Lower leg skin (tissue), 4 donors: ENCODE results near the gene ANKRD24. TPM values are rescaled to one million over a fixed set of nuclear protein-coding genes. Genes with fewer than 3 reads are reported as not detected.
"Not testable (repeated sequence)": the region's sequence is repeated elsewhere in the genome, so short reads cannot be mapped to it uniquely, and the experiment has no call there.

Experiments
- DNase-seq, 2 donors: peaks; one replicate each; pipeline ENCODE4 v3.0.0-alpha.2; 2019; ENCODE audit warnings: low spot score in 2 of 2
- H3K4me3 ChIP-seq: fragments of 200-600 bp; sonication (generic); 2 replicates; pipeline ENCODE4 v1.5.1; 2017; ENCODE audit warnings: mild to moderate bottlenecking, low read depth; ENCODE audit not compliant: poor library complexity, severe bottlenecking
- POLR2A ChIP-seq, 2 donors: fragments of 450-650 bp; IDR thresholded peaks; one replicate each; pipeline ENCODE4 v1.6.1; 2016 to 2017; ENCODE audit warnings: antibody characterized with exemption in 2 of 2, mild to moderate bottlenecking in 1 of 2, moderate library complexity in 1 of 2
- WGBS, 2 donors: methylation state at CpG; one replicate each; pipeline ENCODE4 v1.1.5; 2018; 5-methylcytosine and 5-hydroxymethylcytosine counted together
- intact Hi-C: fragments of 100-400 bp; cut with DNase I; formaldehyde crosslinking; loops from one replicate; pipeline ENCODE4 v1.15.0; 2023; ENCODE audit warnings: low total_unique reads
- total RNA-seq, 4 donors: library from RNA; depleted of rRNA; stranded (reverse); fragments of >200 nt; gene quantifications; one replicate each; pipeline ENCODE4 v1.1.0, GENCODE V29; 2016
- TF ChIP-seq, protein P1 (sequence below), 3 donors: fragments of 450-650 bp; IDR thresholded peaks; one replicate each; pipeline ENCODE4 v1.5.1; 2016; ENCODE audit warnings: antibody characterized with exemption in 3 of 3, mild to moderate bottlenecking in 3 of 3, moderate library complexity in 2 of 3

ANKRD24 gene
- total RNA-seq, 4 donors from 2014 or later, result 0.22 to 3.2 (median 1.5) TPM; not detected in 1

DNA sequence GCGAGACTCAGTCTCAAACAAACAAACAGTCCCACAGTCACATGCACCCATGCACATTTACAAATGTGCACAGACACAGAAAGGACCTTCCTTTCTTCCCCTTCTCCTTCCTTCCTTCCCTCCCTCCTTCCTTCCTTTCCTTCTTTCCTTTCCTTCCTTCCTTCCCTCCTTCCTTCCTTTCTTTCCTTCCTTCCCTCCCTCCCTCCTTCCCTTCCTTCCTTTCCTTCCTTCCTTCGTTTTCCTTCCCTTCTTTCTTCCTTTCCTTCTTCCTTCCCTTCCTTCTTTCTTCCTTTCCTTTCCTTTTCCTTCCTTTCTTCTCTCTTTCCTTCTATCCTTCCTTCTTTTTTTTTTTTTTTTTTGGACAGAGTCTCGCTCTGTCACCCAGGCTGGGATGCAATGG is 30.6 kb downstream of the ANKRD24 start:
- H3K4me3 ChIP-seq, result no peak overlapping the region
- no peak for DNase-seq
- intact Hi-C loops, result no loop called here
- 85 to 86% methylated on average over 3 of the region's 3 CpGs for WGBS, 2 donors
- TF ChIP-seq, protein P1, sequence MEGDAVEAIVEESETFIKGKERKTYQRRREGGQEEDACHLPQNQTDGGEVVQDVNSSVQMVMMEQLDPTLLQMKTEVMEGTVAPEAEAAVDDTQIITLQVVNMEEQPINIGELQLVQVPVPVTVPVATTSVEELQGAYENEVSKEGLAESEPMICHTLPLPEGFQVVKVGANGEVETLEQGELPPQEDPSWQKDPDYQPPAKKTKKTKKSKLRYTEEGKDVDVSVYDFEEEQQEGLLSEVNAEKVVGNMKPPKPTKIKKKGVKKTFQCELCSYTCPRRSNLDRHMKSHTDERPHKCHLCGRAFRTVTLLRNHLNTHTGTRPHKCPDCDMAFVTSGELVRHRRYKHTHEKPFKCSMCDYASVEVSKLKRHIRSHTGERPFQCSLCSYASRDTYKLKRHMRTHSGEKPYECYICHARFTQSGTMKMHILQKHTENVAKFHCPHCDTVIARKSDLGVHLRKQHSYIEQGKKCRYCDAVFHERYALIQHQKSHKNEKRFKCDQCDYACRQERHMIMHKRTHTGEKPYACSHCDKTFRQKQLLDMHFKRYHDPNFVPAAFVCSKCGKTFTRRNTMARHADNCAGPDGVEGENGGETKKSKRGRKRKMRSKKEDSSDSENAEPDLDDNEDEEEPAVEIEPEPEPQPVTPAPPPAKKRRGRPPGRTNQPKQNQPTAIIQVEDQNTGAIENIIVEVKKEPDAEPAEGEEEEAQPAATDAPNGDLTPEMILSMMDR (IDR thresholded peaks at IDR 0.05), result no peak
- no peak for TF ChIP-seq POLR2A (IDR thresholded peaks at IDR 0.05)

DNA sequence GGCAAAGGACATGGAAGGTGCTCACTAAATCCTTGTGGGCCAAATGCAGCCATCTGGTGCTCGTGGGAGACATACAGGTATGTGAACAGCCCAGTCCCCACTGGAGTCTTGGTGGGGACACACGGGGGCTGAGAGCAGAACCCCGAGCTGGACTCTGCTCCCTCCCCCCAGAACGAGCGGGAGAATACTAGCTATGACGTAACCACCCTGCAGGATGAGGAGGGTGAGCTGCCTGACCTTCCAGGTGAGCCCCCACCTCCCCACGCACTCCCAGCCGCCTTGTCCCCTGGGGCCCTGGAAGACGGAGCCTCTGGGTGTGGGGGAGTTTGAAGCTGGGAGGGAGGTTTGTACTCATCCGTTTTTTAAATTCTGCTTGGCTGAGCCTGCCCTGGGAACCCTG is 33.3 kb downstream of the ANKRD24 start:
- no peak for DNase-seq
- no peak overlapping the region for H3K4me3 ChIP-seq
- intact Hi-C loops, result no loop called here
- TF ChIP-seq, protein P1 (IDR thresholded peaks at IDR 0.05), result no peak
- no peak for TF ChIP-seq POLR2A (IDR thresholded peaks at IDR 0.05)
- WGBS, 2 donors, result 50 to 61% methylated on average over 10 of the region's 10 CpGs

DNA sequence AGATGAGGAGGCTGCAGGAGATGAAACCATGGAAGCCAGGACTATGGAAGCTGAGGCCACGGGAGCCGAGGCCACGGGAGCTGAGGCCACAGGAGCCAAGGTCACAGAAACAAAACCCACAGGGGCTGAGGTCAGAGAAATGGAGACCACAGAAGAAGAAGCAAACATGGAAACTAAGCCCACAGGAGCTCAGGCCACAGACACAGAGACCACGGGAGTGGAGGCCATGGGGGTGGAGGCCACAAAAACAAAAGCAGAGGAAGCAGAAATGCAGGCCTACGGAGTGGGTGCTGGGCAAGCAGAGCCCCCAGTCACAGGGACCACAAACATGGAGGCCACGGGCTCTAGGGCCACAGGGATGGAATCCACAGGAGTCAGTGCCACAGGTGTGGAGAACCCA is 34.4 kb downstream of the ANKRD24 start:
- no peak for DNase-seq
- WGBS, 2 donors, result 80 to 82% methylated on average over 6 of the region's 6 CpGs
- no peak for TF ChIP-seq POLR2A (IDR thresholded peaks at IDR 0.05)
- TF ChIP-seq, protein P1 (IDR thresholded peaks at IDR 0.05), result no peak

DNA sequence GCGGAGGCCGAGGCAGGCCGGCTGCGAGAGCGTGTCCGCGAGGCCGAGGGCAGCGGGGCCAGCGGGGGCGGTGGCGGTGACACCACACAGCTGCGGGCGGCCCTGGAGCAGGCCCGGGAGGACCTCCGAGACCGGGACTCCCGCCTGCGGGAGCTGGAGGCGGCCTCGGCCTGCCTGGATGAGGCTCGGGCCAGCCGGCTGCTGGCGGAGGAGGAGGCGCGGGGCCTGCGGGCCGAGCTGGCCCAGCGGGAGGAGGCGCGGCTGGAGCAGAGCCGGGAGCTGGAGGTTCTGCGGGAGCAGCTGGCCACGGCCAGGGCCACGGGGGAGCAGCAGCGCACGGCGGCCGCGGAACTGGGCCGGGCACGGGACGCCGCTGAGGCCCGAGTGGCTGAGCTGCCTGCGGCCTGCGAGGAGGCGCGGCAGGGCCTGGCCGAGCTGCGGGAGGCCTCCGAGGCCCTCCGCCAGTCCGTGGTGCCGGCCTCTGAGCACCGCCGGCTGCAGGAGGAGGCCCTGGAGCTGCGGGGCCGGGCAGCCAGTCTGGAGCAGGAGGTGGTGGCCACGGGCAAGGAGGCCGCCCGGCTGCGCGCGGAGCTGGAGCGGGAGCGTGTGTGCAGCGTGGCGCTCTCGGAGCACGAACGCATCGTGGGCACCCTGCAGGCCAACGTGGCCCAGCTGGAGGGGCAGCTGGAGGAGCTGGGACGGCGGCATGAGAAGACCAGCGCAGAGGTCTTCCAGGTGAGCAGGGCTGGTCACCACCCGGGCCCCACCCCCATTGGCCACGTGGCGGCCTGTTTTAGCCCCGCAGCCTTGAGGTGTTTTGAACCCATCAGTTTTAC is 35.2 kb downstream of the ANKRD24 start:
- WGBS, 2 donors, result 92 to 96% methylated on average over 72 to 81 of the region's 81 CpGs
- DNase-seq, result no peak
- intact Hi-C loops, result no loop called here
- H3K4me3 ChIP-seq, result no peak overlapping the region
- no peak for TF ChIP-seq POLR2A (IDR thresholded peaks at IDR 0.05)
- TF ChIP-seq, protein P1 (IDR thresholded peaks at IDR 0.05), result no peak

More for the DNA sequence above, 34.4 kb downstream of the ANKRD24 start:
- H3K4me3 ChIP-seq, result no peak overlapping the region
- intact Hi-C loops, result no loop called here

DNA sequence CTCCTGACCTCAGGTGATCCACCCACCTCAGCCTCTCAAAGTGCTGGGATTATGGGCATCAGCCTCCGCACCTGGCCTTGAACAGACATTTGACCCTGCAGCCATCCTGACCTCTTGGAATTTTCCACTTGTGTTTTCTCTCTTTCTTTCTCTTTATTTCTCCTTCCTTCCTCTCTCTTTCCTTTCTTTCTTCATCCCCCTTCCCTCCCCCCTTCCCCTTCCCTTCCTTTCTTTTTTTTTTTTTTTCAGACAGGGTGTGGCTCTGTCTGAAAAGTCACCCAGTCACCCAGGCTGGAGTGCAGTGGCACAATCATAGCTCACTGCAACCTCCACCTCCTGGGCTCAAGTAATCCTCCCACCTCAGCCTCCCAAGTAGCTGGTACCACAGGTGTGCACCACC is 36.0 kb downstream of the ANKRD24 start:
- 82 to 84% methylated on average over 1 of the region's 1 CpG for WGBS, 2 donors
- DNase-seq, intact Hi-C loops, H3K4me3 ChIP-seq: not testable (repeated sequence)

DNA sequence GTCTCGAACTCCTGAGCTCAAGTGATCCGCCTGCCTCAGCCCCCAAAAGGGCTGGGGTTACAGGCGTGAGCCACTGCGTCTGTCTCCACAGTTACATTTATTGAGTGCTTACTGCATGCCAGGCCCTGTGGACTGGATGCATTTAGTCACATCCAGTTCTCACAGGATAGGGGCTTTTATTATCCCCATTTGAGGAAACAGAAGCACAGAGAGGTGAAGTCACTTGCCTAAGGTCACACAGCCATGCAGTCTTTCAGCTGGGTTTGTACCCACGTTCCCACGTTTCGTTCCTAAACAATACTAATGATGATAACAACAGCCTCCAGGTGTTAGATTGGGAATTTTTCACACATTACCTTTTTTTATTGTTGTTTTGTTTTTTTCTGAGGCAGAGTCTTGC is 37.7 kb downstream of the ANKRD24 start:
- intact Hi-C loops, result no loop called here
- 89% methylated on average over 7 of the region's 7 CpGs for WGBS, 2 donors
- no peak overlapping the region for H3K4me3 ChIP-seq
- TF ChIP-seq, protein P1 (IDR thresholded peaks at IDR 0.05), result no peak
- no peak for TF ChIP-seq POLR2A (IDR thresholded peaks at IDR 0.05)
- DNase-seq, result no peak
